Suprapubic skin (tissue), 4 donors: ENCODE results near the gene CBX4. TPM values are rescaled to one million over a fixed set of nuclear protein-coding genes. Genes with fewer than 3 reads are reported as not detected.

ENCODE experiments used
- DNase-seq, 2 donors: peaks; one replicate each; pipeline ENCODE4 v3.0.0-alpha.2; 2019; ENCODE audit warnings: low spot score in 2 of 2
- H3K27ac ChIP-seq: fragments of 200-600 bp; sonication (generic); one replicate; pipeline ENCODE4 v1.5.1; 2019
- H3K27me3 ChIP-seq: fragments of 200-600 bp; sonication (generic); one replicate; pipeline ENCODE4 v1.5.1; 2019
- H3K36me3 ChIP-seq: fragments of 200-600 bp; sonication (generic); one replicate; pipeline ENCODE4 v1.5.1; 2019
- H3K4me1 ChIP-seq: fragments of 200-600 bp; sonication (generic); one replicate; pipeline ENCODE4 v1.5.1; 2019
- H3K4me3 ChIP-seq: fragments of 200-600 bp; sonication (generic); one replicate; pipeline ENCODE4 v1.5.1; 2019; ENCODE audit warnings: mild to moderate bottlenecking
- H3K9me3 ChIP-seq: fragments of 200-600 bp; sonication (generic); one replicate; pipeline ENCODE4 v1.5.1; 2019
- EP300 ChIP-seq: sonication (generic); formaldehyde crosslinking; IDR thresholded peaks from one replicate; pipeline ENCODE4 v1.6.1; 2017; ENCODE audit warnings: antibody characterized with exemption
- POLR2A ChIP-seq, 2 donors: fragments of 450-650 bp; IDR thresholded peaks; one replicate each; pipeline ENCODE4 v1.6.1; 2017; ENCODE audit warnings: antibody characterized with exemption in 2 of 2, mild to moderate bottlenecking in 2 of 2, moderate library complexity in 2 of 2
- POLR2AphosphoS5 ChIP-seq, 3 donors: sonication (generic); formaldehyde crosslinking; IDR thresholded peaks; one replicate each; pipeline ENCODE4 v1.6.1; 2017; ENCODE audit warnings: antibody characterized with exemption in 3 of 3
- WGBS: methylation state at CpG from one replicate; pipeline ENCODE4 v1.1.5; 2018; 5-methylcytosine and 5-hydroxymethylcytosine counted together
- total RNA-seq, 4 donors: library from RNA; depleted of rRNA; stranded (reverse); fragments of >200 nt; gene quantifications; one replicate each; pipeline ENCODE4 v1.1.0, GENCODE V29; 2016
- TF ChIP-seq, protein P1 (sequence below), 2 donors: fragments of 200-600 bp in 1 of 2; fragments of 450-650 bp in 1 of 2; sonication (generic) in 1 of 2; IDR thresholded peaks; one replicate each; pipeline ENCODE4 v1.5.1; 2016 to 2019; ENCODE audit warnings: antibody characterized with exemption in 2 of 2, mild to moderate bottlenecking in 1 of 2, moderate library complexity in 1 of 2

The CBX4 gene
- total RNA-seq, 4 donors from 2014 or later: 33.0 to 47.7 (median 38.0) TPM

- Histone ChIP-seq H3K4me1 (peaks cover 7% of the 10 kb centered on the region), H3K9me3 (no peaks in the 10 kb centered on the region), H3K27ac (no peak overlapping the region), H3K4me3 (no peak overlapping the region), H3K36me3 (no peaks in the 10 kb centered on the region), H3K27me3 (peaks cover 57% of the 10 kb centered on the region)
- DNase-seq: no peak
- TF ChIP-seq POLR2A (IDR thresholded peaks at IDR 0.05): no peak
- WGBS: 53% methylated on average over 20 of the region's 20 CpGs
Measured at GRCh38 chr17:79864617-79865250, 25.5 kb upstream of the CBX4 start.

DNA sequence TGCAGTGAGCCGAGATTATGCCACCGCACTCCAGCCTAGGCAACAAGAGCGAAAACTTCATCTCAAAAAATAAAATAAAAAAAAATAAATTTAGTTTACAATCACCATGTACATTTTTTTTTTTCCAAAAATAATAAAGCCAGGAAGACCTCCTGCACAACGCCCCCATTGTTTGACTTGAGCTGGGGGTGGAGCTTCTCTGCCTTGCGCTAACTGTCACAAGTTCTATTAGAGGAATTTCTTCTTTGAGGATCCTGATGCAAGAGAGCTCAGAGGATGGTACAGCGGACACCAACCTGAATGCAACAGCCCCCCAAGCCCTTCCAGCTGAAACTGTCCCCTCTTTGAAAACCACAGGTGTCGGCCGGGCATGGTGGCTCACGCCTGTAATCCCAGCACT lies 24.9 kb upstream of the CBX4 start:
- peaks cover 59% of the 10 kb centered on the region for H3K27me3 ChIP-seq
- no peak for DNase-seq
- TF ChIP-seq, protein P1, sequence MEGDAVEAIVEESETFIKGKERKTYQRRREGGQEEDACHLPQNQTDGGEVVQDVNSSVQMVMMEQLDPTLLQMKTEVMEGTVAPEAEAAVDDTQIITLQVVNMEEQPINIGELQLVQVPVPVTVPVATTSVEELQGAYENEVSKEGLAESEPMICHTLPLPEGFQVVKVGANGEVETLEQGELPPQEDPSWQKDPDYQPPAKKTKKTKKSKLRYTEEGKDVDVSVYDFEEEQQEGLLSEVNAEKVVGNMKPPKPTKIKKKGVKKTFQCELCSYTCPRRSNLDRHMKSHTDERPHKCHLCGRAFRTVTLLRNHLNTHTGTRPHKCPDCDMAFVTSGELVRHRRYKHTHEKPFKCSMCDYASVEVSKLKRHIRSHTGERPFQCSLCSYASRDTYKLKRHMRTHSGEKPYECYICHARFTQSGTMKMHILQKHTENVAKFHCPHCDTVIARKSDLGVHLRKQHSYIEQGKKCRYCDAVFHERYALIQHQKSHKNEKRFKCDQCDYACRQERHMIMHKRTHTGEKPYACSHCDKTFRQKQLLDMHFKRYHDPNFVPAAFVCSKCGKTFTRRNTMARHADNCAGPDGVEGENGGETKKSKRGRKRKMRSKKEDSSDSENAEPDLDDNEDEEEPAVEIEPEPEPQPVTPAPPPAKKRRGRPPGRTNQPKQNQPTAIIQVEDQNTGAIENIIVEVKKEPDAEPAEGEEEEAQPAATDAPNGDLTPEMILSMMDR (IDR thresholded peaks at IDR 0.05): no peak
- TF ChIP-seq POLR2AphosphoS5 (IDR thresholded peaks at IDR 0.05) (no peak), POLR2A (IDR thresholded peaks at IDR 0.05) (no peak), EP300 (no peak)
- H3K27ac ChIP-seq: no peak overlapping the region
- no peaks in the 10 kb centered on the region for H3K36me3 ChIP-seq
- WGBS: 87% methylated on average over 9 of the region's 9 CpGs
- H3K4me3 ChIP-seq: no peak overlapping the region
- peaks cover 7% of the 10 kb centered on the region for H3K4me1 ChIP-seq
- no peaks in the 10 kb centered on the region for H3K9me3 ChIP-seq

DNA sequence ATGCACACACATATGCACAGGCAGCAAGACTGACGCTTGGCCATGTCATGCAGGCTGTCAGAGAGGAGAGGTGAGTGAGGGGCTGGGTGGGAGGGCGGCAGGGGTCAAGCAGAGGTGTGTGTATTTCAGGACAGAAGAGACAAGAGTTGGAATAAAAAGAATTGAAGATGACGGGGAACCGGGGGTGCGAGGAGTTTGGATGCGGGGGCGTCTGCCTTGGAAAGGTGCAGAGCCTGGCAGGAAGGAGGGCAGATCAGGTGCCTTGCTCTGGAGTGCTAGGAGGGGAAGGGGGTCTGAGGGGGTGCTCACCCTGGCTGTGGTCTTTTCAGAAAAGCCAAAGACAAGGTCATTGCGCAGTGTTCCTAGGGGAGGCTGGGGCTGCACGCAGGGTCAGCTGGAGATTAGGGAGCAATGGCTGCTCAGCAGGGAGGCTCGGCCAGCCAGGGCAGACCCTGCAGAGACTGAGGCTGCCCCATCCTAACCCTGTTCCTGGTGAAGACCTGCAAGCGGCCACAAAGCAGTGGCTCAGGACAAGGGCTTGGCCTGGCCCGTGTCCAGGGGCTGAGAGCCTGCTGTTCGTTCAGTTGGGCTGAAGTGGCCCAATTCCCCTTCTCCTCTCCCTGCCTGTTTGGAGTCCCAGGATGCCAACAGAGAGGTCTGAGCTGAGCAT lies 23.7 kb upstream of the CBX4 start:
- H3K4me1 ChIP-seq: peaks cover 7% of the 10 kb centered on the region
- peaks cover 59% of the 10 kb centered on the region for H3K27me3 ChIP-seq
- no peak overlapping the region for H3K4me3 ChIP-seq
- DNase-seq: no peak
- H3K36me3 ChIP-seq: no peaks in the 10 kb centered on the region
- TF ChIP-seq, protein P1 (IDR thresholded peaks at IDR 0.05): no peak
- TF ChIP-seq POLR2AphosphoS5 (IDR thresholded peaks at IDR 0.05) (no peak), POLR2A (IDR thresholded peaks at IDR 0.05) (no peak), EP300 (no peak)
- H3K9me3 ChIP-seq: no peaks in the 10 kb centered on the region
- H3K27ac ChIP-seq: no peak overlapping the region
- WGBS: 65% methylated on average over 12 of the region's 13 CpGs

GRCh38 chr17:79862238-79862637 lies 23.0 kb upstream of the CBX4 start:
- Histone ChIP-seq H3K4me3 (no peak overlapping the region), H3K27me3 (peaks cover 59% of the 10 kb centered on the region), H3K9me3 (no peaks in the 10 kb centered on the region), H3K36me3 (no peaks in the 10 kb centered on the region), H3K27ac (no peak overlapping the region), H3K4me1 (peaks cover 7% of the 10 kb centered on the region)
- 47% methylated on average over 5 of the region's 5 CpGs for WGBS
- TF ChIP-seq, protein P1 (IDR thresholded peaks at IDR 0.05): no peak
- TF ChIP-seq POLR2AphosphoS5 (IDR thresholded peaks at IDR 0.05): no peak
- TF ChIP-seq EP300: no peak
- TF ChIP-seq POLR2A (IDR thresholded peaks at IDR 0.05): no peak
- no peak for DNase-seq

- 70% methylated on average over 20 of the region's 26 CpGs for WGBS
Measured at GRCh38 chr17:79861413-79862216, 22.4 kb upstream of the CBX4 start.

More at GRCh38 chr17:79861413-79862216, 22.4 kb upstream of the CBX4 start:
- H3K4me3 ChIP-seq: no peak overlapping the region
- H3K9me3 ChIP-seq: no peaks in the 10 kb centered on the region
- peaks cover 59% of the 10 kb centered on the region for H3K27me3 ChIP-seq
- DNase-seq: no peak
- no peaks in the 10 kb centered on the region for H3K36me3 ChIP-seq
- no peak for TF ChIP-seq POLR2A (IDR thresholded peaks at IDR 0.05)
- no peak for TF ChIP-seq EP300
- TF ChIP-seq, protein P1 (IDR thresholded peaks at IDR 0.05): no peak
- TF ChIP-seq POLR2AphosphoS5 (IDR thresholded peaks at IDR 0.05): no peak
- H3K27ac ChIP-seq: no peak overlapping the region
- H3K4me1 ChIP-seq: peaks cover 7% of the 10 kb centered on the region
